HPDE6-E6E7 (cell line): Measurements from ENCODE around the gene PNKD.

Experiments used
- DNase-seq: peaks from one replicate; pipeline ENCODE4 v3.0.0; 2011; ENCODE audit warnings: missing footprints; ENCODE audit errors: extremely low spot score

Gene PNKD

GRCh38 chr2:218257390-218257981 is 12.8 kb upstream of the PNKD start:
- DNase-seq: no peak

DNA sequence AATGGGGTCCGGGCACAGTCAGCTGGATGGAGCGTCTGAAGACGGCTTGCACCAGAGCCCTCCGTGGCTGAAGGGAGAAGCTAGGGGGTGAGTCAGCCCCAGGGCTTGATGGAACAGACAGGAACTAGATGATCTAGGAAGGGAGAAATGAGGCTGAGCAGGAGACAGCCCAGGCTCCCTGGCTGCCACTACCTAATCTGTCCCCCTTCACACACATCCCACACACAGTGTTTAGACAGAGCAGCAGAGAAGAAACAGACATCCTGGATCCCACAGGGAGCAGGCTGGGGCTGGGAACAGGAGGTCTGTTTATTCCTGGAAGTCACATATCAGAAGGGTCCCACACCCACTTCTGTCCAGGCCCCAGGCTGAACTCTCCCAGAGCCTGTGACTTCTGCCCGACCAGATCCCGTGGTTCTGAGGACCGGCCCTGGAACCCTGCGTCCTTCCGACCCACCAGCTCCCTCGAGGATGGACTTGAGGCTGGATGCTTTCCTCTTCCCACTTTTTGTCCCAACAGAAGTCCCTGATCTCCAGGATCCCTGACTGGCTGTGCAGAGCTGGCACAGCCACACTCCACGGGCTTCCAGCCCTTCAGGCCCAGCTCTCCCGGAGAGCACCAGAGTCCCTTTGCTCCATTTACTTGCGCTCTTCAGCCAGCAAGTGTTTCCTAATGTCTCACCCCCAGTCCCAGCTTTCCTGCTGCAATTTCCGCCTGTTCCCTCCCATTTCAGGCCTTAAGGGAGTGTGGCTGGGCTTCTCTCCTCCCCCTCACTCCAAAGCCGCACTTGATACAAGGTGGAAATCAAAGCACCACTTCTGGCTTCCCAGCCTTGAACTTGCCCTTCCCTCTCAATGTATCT is 11.0 kb upstream of the PNKD start:
- DNase-seq: no peak

DNA sequence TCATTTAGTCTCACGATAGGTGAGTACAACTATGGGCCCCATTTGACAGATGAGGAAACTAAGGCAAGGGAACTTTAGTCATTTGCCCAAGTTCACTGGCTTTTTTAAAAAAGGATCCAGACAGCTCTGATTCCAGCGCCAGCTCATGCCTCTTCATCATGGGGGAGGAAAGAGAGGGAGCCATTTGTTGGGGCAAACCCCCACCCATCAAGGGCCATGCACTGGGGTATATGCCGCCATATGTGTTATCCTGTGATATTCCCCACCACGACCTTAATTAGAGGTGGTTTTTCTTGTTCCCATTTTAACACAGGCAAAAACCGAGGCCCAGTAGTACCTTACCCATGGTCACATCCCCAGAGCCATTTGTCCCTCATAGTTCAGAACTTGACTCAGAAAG is 10.2 kb upstream of the PNKD start:
- DNase-seq: no peak

DNA sequence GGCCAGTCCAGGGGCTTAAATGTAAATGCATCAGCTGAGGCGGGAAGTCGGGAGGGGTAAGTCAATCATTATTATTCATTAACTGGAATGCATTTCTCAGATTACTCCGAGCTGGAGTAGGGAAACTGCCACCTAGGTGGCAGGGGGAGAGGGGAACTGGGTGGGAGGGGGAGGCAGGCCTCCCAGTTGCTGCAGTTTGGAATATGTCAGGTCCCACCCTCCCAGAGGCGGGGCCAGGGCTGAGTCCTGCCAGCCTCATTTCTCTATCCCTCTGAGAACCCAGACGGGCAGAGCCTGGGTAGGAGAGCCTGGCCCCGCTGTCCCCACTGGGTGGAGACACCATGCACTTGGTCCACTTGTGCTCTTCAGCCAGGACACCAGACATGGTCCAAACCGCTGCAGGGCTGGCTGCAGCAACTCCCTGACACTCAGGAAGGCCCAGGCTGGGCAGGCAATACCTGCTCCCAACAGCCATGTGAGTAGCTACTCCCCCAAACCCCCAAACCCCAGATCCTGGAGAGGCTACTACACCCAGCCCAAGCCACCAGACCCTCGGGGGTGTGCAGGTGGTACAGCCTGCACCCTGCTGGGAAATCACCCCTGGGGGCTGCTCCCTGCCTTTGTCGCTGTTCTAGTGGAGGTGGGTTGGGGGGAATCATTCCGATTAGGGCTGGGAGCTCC is 9.4 kb upstream of the PNKD start, which contains the start of gene GPBAR1:
Gene GPBAR1 (plus strand): TSS at position 274 of the 681 bp plus-strand sequence. CDS start 1,710 bp downstream, outside the sequence.
- no peak for DNase-seq

DNA sequence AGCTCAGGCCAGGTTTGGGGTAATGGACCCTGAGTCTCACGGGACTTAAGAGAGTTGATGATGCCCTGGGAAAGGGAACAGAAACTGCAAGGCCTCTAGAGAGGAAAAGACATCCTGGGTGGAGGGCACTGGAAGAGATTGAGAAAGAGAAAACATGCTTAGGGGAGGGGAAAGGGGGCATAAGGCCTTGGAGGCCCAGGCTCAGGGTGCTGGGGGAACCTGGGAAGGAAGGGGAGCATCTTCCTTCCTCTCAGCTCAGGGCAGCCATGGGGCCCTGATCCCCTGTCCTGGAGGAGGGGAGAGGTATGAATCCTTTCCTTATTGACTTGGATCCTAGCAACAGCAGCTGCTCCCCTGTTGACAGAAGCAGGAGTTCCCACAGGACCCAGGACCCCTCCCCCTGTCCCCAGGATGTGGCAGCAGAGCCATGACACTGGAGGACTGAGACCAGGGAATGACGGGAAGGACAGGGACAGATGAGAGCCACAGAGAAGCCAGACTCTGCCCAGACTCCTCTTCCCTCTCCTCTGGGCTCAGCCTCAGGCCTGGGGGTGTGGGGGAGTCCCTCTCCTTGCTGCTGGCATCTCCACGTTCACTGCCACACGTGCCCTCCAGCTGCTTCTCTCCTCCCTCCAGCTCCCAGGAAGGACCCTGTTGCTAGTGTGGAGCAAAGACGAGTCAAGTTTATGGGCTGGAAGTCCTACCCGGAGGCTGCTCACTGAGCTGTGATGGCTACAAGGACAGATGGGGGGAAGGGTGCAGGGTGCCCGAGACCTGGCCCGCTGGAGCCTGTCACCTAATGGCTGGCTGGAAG is 8.7 kb upstream of the PNKD start:
- no peak for DNase-seq

- DNase-seq: no peak
Observed at GRCh38 chr2:218262237-218262600, 8.1 kb upstream of the PNKD start.

- no peak for DNase-seq
Observed at GRCh38 chr2:218262631-218263586, 7.4 kb upstream of the PNKD start.

- no peak for DNase-seq
Observed at GRCh38 chr2:218263817-218264641, 6.3 kb upstream of the PNKD start.

DNA sequence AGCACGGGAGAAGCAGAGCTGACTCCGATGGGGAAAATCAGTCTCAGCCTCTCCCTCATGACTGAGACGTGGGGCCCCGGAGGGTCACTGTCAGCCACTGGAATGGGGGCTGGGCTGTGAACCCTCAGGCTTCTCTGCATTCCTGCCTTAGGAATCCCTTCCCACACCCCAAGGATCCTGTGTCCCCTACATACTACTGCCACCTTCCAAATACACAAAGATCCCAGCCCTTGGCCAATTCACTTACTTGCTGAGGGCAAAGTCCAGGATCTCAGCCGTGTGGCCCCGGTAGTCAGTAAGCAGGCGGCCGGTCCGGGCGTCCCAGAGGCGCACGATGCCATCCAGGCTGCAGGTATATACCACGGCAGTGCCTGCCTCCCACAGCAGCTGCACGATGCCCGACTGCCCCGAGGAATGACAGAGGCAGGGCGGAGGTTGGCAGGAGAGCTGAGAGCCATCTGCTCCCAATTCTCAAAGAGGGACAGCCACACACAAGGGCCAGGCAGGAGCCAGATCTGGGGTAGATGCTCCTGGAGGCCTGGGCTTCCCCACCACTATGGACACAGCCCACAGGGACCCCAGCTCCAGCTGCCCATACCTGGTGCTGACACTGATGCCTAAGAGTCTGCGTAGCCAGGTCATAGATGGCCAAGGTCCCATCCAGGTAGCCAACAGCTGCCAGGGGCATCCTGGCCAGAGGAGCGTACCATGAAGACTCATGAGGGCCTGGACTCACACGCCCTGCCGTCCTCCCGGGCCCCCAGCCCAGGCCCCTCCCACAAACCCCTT is 5.4 kb upstream of the PNKD start:
- DNase-seq: no peak

GRCh38 chr2:218265626-218266025 is 4.7 kb upstream of the PNKD start:
- DNase-seq: no peak

DNA sequence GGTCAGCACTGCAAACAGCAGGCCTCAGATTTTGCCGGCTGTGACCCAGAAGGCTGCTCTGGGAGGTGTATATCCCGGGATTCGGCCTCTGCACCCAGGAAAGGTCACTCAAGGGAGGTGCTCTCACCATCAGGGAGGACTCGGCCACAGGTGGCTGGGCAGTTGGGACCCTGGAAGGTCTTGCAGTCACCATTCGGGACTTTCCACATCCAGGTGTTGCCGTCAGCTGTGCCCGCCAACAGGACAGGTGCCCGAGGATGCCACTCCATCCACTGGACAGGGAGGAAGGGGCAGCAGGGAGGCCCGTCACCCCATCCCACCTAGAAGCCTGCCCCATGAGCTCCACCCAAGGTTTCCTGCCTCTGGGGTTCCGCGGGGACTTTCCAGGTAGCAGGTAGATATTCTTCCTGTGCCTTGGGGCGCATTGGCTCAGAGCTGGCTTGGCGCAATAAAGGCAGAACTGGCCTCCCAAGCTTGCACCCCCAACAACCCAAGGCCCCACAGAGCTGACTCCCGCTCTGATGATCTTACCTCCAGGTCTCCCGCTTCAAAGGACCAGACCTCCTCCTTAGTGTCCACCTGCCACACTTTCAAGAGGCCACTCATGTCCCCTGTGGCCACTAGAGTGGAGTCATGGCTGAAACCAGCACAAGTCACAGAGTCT is 3.9 kb upstream of the PNKD start:
- no peak for DNase-seq

- no peak for DNase-seq
Observed at GRCh38 chr2:218267259-218267658, 3.1 kb upstream of the PNKD start.

- DNase-seq: no peak
Observed at GRCh38 chr2:218270721-218271486, 585 bp downstream of the PNKD start.

DNA sequence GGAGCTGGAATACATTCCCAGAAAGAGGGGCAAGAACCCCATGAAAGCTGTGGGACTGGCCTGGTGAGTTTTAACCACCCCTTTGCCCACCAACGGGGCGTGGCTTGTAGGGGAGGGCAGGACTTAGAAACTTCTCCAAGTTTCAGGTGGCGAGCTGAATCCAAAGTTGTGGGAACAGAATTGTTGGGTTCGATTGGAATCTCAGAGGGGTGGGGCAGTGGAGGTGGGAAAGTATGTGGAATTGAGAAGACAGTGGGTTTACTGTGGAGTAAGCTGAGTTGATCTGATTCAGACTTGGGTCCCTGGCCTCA is 1.1 kb downstream of the PNKD start:
- DNase-seq: no peak

- DNase-seq: no peak
Observed at GRCh38 chr2:218271865-218272530, 1.7 kb downstream of the PNKD start.

GRCh38 chr2:218272531-218273212 is 2.4 kb downstream of the PNKD start:
- DNase-seq: peak; percentile 87
